DLD1 (cell line): Measurements from ENCODE around the gene SOX6.

Source experiments
- in situ Hi-C: cut with HindIII; loops from 2 replicates; pipeline ENCODE4 v1.10.0; 2017; ENCODE audit warnings: low sequenced_read_pairs

Gene SOX6

DNA sequence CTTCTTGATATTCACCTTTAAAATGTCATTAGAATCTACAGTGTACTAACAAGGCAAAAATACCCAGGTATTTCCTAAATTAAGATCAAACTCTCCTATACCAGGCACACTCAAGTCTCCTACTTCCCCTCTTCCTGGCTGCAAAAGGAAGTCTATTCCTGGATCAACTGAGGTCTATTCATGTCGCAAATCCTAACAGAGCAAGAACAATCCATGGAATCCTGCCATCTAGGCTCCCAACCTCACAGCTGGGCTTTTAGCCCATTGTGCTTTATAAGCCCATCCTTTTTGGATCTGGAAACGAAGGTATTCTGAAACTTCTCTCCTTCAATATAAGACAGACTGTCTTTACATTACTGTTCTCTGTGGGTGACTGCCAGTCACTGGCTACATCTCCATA, 161.8 kb downstream of the SOX6 start:
- in situ Hi-C loops = no loop called here

- in situ Hi-C loops = no loop called here
Measured at GRCh38 chr11:16193897-16194381, 162.4 kb downstream of the SOX6 start.

GRCh38 chr11:16191868-16192240, 164.5 kb downstream of the SOX6 start:
- in situ Hi-C loops = no loop called here

DNA sequence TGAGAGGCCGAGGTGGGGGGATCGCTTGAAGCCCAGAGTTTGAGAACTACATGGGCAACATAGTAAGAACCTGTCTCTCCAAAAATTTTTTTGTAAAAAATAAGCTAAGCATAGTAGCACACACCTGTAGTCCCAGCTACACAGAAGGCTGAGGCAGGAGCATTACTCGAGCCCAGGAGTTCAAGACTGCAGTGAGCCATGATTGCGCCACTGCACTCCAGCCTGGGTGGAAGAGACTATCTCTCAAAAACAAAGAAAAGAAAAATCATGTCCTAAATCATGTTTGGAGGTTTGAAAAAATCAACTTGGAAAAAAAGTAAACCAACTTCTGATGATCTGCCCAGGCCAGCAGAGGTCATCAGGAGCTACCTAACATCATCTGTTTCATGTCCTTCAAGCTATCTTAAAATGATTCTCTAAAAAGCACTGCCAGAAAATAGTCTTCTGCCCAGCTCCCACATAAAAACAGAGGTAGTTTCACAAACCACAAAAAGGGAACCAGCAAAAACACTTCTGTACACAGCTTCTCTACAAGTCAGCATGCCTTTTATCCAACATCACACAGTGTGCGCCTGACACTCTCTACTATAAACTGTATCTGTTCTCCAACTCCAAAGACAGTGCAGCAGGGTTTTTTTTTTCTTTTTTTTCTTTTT, 165.0 kb downstream of the SOX6 start:
- in situ Hi-C loops = no loop called here

GRCh38 chr11:16186680-16187079, 169.7 kb downstream of the SOX6 start:
- in situ Hi-C loops = no loop called here

DNA sequence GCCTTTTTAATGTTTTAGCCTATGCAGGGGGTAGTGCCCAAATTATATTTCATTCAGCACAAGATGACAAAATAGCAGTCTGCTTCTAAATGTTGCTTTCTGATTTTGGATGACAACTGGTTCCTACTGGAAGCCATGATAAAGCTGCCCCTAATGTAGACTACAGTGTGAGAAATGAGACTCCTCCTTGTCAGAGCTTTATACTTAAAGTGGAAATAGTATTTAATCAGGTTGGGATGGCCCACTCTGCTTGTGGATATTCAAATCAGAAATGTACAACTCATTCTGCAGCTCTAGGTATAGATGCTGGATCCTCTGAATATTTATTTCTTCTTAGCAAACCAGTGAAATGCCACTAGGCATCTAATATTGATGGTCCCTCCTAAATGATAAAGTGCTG, 171.3 kb downstream of the SOX6 start:
- in situ Hi-C loops = no loop called here

- in situ Hi-C loops = no loop called here
Measured at GRCh38 chr11:16184588-16184987, 171.8 kb downstream of the SOX6 start.

DNA sequence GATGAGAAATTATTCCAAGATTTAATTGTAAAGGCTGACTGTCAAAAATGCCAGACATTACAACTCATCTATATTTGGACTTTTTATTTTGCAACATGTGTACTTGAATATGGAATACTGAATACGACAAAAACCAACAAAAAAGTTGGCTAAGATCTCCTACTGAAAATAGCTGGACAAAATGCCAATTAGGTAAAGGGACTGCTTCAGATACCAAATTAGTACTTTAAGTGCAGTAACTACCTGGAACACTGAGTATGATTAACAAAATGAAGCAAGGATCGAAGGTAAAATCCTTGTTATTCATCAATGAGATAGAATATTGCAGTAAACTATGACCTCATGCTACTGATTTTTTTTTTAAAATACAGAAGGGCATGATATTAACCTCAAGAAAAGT, 173.8 kb downstream of the SOX6 start:
- in situ Hi-C loops = no loop called here

- in situ Hi-C loops = no loop called here
Measured at GRCh38 chr11:16180868-16181267, 175.5 kb downstream of the SOX6 start.

DNA sequence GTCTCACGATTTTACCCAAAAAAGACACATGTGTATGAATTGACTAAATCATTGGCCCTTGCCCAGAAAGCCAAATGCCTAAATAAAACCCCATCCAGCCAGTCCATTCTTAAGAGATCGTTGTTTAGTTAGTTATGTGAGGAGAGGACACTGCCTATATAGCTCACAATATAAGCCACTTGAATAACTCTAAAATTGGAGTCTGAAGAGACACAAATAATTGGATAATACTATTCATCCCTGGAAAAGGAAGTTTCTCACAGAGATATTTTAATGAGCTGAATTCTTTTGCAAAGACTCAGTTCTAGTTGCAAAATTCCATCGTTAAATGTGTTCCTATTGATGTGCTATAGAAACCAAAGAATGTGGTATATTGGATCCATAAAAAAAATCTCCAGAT, 176.7 kb downstream of the SOX6 start:
- in situ Hi-C loops = no loop called here

GRCh38 chr11:16178273-16178672, 178.1 kb downstream of the SOX6 start:
- in situ Hi-C loops = no loop called here

- in situ Hi-C loops = no loop called here
Measured at GRCh38 chr11:16177688-16178087, 178.7 kb downstream of the SOX6 start.

GRCh38 chr11:16173798-16174197, 182.5 kb downstream of the SOX6 start:
- in situ Hi-C loops = no loop called here

DNA sequence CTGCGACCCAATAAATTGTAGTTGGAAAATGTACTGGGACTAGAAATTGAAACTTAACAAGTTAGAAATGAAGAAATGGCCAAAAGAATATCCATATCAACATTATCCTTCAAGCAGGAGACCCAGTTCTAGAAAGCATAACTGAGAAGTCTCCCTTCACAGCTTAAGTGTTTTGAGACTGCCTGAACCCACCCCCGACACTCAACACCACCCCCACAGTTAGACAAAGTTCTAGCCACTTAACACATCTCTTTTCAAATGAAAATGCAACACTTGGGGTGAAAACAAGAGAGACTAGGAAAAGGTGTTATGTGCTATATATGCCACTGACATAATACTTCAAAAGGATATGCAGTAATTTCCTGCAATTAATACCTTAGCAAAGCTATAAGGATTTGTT, 184.5 kb downstream of the SOX6 start:
- in situ Hi-C loops = no loop called here

- in situ Hi-C loops = no loop called here
Measured at GRCh38 chr11:16169956-16170847, 186.1 kb downstream of the SOX6 start.

GRCh38 chr11:16169541-16169940, 186.8 kb downstream of the SOX6 start:
- in situ Hi-C loops = no loop called here

DNA sequence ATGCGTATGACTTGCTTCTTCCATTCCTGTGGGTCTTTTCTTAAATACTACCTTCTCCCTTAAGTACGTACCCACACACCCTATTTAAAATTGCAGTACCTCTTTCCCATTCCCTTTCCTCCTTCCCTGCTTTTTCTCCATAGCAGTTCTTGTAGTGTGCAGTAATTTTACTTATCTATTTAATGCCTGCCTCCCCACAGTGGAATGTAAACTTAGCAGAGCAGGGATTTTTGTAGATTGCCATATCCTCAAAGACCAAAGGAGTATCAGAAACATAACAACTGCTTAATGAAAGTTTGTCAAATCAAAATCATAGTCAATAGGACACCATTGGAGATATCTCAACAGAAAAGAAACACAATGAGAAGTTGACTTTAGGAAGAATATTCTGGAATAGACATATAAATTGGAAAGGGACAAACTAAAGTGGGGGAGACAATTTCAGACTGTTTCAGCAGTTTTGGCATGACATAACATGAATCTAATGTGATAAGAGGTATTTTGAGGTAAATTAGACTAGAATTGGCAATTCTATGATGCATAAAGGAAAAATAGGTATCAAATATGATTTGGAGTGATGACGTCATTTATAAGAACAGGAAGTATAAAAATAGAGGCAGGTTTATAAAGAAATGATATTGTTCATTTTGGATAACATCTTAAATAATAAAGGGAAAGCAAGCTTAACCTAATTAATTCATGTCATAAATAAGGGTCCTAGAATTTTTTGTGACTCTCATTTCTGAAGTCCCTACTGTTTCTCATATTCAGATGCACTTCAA, 188.4 kb downstream of the SOX6 start:
- in situ Hi-C loops = no loop called here

- in situ Hi-C loops = no loop called here
Measured at GRCh38 chr11:16166571-16166970, 189.8 kb downstream of the SOX6 start.

DNA sequence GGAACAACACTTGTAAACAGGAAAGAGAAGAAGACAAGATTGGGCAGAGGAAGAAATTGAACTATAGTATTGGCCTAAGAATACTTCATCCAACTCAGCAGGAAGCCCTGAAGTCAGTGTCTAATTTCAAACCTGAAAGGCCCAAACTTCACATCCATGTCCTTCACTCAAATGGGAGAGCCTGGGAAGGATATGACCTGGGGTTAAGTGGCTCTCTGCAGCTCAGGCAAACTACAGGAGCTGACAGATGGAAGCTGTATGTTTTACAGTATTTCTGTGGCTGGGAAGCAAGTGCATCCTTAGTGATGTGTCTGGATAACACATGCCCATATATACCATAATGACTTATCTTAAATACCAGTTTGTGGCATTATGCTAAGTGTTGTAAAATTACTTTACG, 196.2 kb downstream of the SOX6 start:
- in situ Hi-C loops = no loop called here

DNA sequence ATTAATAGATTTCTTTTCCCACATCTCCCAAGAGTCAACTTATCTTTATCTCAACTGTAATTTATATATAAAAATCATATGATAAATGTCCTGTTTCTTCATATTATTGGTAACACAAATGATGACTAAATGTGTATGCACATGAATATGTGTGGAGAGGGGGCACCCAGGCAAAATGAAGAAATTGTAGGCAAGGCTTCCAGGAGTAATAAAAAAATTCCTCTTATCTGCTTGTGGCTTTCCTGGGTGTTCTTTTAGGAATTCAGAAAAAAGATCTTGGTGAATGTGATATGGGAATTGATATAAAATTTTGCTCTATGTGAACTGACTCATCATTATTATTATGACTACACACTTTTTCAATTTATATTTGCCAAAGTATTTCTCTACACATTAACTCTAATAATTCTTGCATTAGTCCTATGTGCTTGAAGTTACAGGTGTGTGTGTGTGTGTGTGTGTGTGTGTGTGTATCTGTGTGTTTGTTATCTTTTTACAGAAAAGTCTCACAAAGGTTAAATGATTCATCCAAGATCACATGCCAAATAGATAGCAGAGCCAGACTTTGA, 197.8 kb downstream of the SOX6 start:
- in situ Hi-C loops = no loop called here

GRCh38 chr11:16157327-16157726, 199.0 kb downstream of the SOX6 start:
- in situ Hi-C loops = no loop called here
